ENCODE measurements around the gene CHL1. TPM values are rescaled to one million over a fixed set of nuclear protein-coding genes. Genes with fewer than 3 reads are reported as not detected.

The CHL1 gene, protein sequence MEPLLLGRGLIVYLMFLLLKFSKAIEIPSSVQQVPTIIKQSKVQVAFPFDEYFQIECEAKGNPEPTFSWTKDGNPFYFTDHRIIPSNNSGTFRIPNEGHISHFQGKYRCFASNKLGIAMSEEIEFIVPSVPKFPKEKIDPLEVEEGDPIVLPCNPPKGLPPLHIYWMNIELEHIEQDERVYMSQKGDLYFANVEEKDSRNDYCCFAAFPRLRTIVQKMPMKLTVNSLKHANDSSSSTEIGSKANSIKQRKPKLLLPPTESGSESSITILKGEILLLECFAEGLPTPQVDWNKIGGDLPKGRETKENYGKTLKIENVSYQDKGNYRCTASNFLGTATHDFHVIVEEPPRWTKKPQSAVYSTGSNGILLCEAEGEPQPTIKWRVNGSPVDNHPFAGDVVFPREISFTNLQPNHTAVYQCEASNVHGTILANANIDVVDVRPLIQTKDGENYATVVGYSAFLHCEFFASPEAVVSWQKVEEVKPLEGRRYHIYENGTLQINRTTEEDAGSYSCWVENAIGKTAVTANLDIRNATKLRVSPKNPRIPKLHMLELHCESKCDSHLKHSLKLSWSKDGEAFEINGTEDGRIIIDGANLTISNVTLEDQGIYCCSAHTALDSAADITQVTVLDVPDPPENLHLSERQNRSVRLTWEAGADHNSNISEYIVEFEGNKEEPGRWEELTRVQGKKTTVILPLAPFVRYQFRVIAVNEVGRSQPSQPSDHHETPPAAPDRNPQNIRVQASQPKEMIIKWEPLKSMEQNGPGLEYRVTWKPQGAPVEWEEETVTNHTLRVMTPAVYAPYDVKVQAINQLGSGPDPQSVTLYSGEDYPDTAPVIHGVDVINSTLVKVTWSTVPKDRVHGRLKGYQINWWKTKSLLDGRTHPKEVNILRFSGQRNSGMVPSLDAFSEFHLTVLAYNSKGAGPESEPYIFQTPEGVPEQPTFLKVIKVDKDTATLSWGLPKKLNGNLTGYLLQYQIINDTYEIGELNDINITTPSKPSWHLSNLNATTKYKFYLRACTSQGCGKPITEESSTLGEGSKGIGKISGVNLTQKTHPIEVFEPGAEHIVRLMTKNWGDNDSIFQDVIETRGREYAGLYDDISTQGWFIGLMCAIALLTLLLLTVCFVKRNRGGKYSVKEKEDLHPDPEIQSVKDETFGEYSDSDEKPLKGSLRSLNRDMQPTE (N-terminal part only)
- total RNA-seq = 10 to 100 TPM in 1 of 2 donors, 1 to 10 TPM in 1; 7.0 to 11.7 TPM
- under 1 TPM in 1 of 2 donors, not detected in 1; 0.08 TPM for polyA plus RNA-seq
- long read RNA-seq, donor 1, partial matches to known transcripts = 0 of 1 reads
- long read RNA-seq, donor 1, other reads (novel, unspliced or antisense) = 1 of 1 reads
- long read RNA-seq, donor 2, partial matches to known transcripts = 1 of 4 reads
- long read RNA-seq, donor 2, other reads (novel, unspliced or antisense) = 3 of 4 reads

DNA sequence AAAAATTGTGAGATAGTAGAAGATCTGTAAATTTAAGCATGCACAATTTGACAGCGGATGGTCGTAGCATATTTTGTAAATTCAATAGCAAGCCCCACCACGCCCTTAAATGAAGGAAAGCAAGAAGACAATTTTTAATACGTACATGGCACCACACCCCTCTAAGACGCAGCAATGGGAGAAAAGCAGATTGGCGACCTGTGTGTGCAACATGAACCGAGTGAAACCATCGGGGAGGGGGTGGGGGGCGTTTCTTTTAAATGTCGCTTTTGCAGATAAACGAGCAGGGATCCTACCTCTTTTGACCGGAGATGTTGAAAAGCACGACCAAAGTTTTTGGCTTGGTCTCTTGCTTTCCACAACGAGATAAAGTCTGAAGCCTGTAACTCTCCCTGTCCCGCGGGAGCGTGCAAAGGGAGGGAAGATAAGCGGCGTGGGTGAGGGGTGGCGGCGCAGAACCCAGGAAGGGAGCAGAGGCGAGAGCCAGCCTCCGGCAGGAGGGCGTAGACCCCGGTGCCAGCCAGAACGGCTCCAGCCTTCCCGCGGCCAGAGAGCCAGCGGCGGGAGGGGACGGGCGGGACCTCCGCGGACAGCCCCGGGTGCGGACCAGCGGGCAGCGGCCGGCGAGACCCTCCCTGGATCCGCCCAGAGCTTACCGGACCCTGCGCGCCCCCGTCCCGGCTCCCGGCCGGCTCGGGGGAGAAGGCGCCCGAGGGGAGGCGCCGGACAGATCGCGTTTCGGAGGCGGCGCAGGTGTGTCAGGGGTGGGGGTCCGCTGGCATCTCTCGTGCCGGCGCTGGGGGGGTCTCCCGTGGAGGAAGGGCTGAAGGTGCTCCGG, at the start of gene CHL1:
Gene CHL1 (plus strand): TSS at position 453 of the 838 bp plus-strand sequence. CDS start 123,014 bp downstream, outside the sequence.
- ATAC-seq (ENCODE audit: low FRiP score) (peak; percentile 63), DNase-seq (peak in 1 of 2 donors; percentile 74)
- Histone ChIP-seq H3K4me3 (ENCODE audit: low read length in 2 of 2) (peak within 1 kb of the TSS in 1 of 2 donors; percentile 35), H3K36me3 (ENCODE audit: control insufficient read depth in 1 of 2, insufficient read depth in 2 of 2, low read length in 1 of 2) (no peaks in the 10 kb centered on the region), H3K9me3 (ENCODE audit: control insufficient read depth, low read length) (peaks cover 1% of the 10 kb centered on the region), H3K27ac (ENCODE audit: low read depth in 1 of 2, low read length in 2 of 2) (no peak within 1 kb of the TSS), H3K4me1 (ENCODE audit: control insufficient read depth in 1 of 2, insufficient read depth in 2 of 2, low read length in 2 of 2) (no peaks in the 10 kb centered on the region), H3K27me3 (ENCODE audit: control insufficient read depth in 1 of 2, insufficient read depth in 2 of 2, low read length in 1 of 2) (no peaks in the 10 kb centered on the region)
- 1 to 2% methylated on average over 52 to 64 of the region's 64 CpGs for WGBS, 2 donors
- intact Hi-C loops (cut with DNase I) = no loop called here

DNA sequence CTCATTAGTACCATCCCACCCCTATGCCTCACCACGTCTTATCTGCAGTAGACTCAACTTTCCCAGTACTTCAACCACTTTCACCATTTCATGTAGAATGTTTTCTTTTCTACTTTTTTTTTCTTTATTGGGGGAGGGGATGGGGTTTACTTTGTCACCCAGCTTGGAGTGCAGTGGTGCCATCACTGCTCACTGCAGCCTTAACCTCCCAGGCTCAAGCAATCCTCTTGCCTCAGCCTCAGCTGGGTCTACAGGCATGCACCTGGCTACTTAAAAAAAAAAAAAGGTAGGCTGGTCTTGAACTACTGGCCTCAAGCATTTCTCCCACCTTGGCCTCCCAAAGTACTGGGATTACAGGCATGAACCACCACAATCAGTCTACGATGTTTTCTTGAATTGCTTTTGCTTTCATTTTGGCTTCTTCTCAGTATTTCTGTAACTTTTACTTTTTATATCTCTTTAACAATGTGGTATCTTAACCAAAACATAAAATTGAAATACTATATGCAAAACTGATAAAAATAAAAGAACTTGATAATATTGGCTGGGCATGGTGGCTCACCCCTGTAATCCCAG, 44.9 kb upstream of the CHL1 start:
- Histone ChIP-seq H3K27me3 (ENCODE audit: control insufficient read depth in 1 of 2, insufficient read depth in 2 of 2, low read length in 1 of 2) (peaks cover 0 to 2% of the 10 kb centered on the region in 2 donors), H3K4me3 (ENCODE audit: low read length in 2 of 2) (no peak overlapping the region), H3K36me3 (ENCODE audit: control insufficient read depth in 1 of 2, insufficient read depth in 2 of 2, low read length in 1 of 2) (no peaks in the 10 kb centered on the region), H3K4me1 (ENCODE audit: control insufficient read depth in 1 of 2, insufficient read depth in 2 of 2, low read length in 2 of 2) (no peaks in the 10 kb centered on the region), H3K27ac (ENCODE audit: low read depth in 1 of 2, low read length in 2 of 2) (no peak overlapping the region), H3K9me3 (ENCODE audit: control insufficient read depth, low read length) (no peaks in the 10 kb centered on the region)
- ATAC-seq (ENCODE audit: low FRiP score) = no peak
- no peak for DNase-seq
- 85 to 87% methylated on average over 2 of the region's 2 CpGs for WGBS, 2 donors
- intact Hi-C loops (cut with DNase I) = no loop called here

DNA sequence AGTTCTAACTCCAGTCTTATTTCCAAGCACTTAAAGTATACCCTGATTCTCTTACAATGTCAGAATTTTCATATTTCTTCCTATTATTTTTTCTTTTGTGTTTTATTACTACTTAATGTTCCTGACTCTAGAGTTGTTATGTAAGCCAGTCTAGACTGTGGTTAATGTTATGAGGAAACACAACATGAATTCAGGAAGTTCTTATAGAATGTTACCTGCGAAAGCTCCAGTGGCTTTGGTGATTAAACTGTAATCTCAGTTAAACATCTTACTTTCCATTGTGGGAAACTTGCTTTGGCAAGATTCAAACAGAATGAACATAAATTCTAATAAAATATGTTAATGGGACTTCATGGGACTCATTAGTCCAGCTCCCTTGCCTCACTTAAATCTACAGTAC, 36.6 kb upstream of the CHL1 start:
- intact Hi-C loops (cut with DNase I) = no loop called here
- Histone ChIP-seq H3K4me1 (ENCODE audit: control insufficient read depth in 1 of 2, insufficient read depth in 2 of 2, low read length in 2 of 2) (no peaks in the 10 kb centered on the region), H3K9me3 (ENCODE audit: control insufficient read depth, low read length) (no peaks in the 10 kb centered on the region), H3K4me3 (ENCODE audit: low read length in 2 of 2) (no peak overlapping the region), H3K27me3 (ENCODE audit: control insufficient read depth in 1 of 2, insufficient read depth in 2 of 2, low read length in 1 of 2) (no peaks in the 10 kb centered on the region), H3K27ac (ENCODE audit: low read depth in 1 of 2, low read length in 2 of 2) (no peak overlapping the region), H3K36me3 (ENCODE audit: control insufficient read depth in 1 of 2, insufficient read depth in 2 of 2, low read length in 1 of 2) (no peaks in the 10 kb centered on the region)
- ATAC-seq (ENCODE audit: low FRiP score) = no peak
- no peak for DNase-seq
- WGBS, 2 donors = 81 to 86% methylated on average over 1 of the region's 1 CpG

- no peaks in the 10 kb centered on the region for H3K36me3 ChIP-seq (ENCODE audit: control insufficient read depth in 1 of 2, insufficient read depth in 2 of 2, low read length in 1 of 2)
- intact Hi-C loops (cut with DNase I) = no loop called here
- H3K27me3 ChIP-seq (ENCODE audit: control insufficient read depth in 1 of 2, insufficient read depth in 2 of 2, low read length in 1 of 2) = no peaks in the 10 kb centered on the region
- no peaks in the 10 kb centered on the region for H3K9me3 ChIP-seq (ENCODE audit: control insufficient read depth, low read length)
- no peak overlapping the region for H3K4me3 ChIP-seq (ENCODE audit: low read length in 2 of 2)
- no peaks in the 10 kb centered on the region for H3K4me1 ChIP-seq (ENCODE audit: control insufficient read depth in 1 of 2, insufficient read depth in 2 of 2, low read length in 2 of 2)
- no peak overlapping the region for H3K27ac ChIP-seq (ENCODE audit: low read depth in 1 of 2, low read length in 2 of 2)
- DNase-seq (no peak), ATAC-seq (ENCODE audit: low FRiP score) (no peak)
These were observed 30.5 kb upstream of the CHL1 start for GRCh38 chr3:166071-166470.

- intact Hi-C loops (cut with DNase I) = no loop called here
- WGBS, 2 donors = 86 to 92% methylated on average over 5 of the region's 5 CpGs
- Histone ChIP-seq H3K4me1 (ENCODE audit: control insufficient read depth in 1 of 2, insufficient read depth in 2 of 2, low read length in 2 of 2) (no peaks in the 10 kb centered on the region), H3K27ac (ENCODE audit: low read depth in 1 of 2, low read length in 2 of 2) (no peak overlapping the region), H3K36me3 (ENCODE audit: control insufficient read depth in 1 of 2, insufficient read depth in 2 of 2, low read length in 1 of 2) (no peaks in the 10 kb centered on the region), H3K27me3 (ENCODE audit: control insufficient read depth in 1 of 2, insufficient read depth in 2 of 2, low read length in 1 of 2) (no peaks in the 10 kb centered on the region), H3K4me3 (ENCODE audit: low read length in 2 of 2) (no peak overlapping the region), H3K9me3 (ENCODE audit: control insufficient read depth, low read length) (no peaks in the 10 kb centered on the region)
- DNase-seq = no peak
- ATAC-seq (ENCODE audit: low FRiP score) = no peak
These were observed 29.8 kb upstream of the CHL1 start for GRCh38 chr3:166799-167198.

DNA sequence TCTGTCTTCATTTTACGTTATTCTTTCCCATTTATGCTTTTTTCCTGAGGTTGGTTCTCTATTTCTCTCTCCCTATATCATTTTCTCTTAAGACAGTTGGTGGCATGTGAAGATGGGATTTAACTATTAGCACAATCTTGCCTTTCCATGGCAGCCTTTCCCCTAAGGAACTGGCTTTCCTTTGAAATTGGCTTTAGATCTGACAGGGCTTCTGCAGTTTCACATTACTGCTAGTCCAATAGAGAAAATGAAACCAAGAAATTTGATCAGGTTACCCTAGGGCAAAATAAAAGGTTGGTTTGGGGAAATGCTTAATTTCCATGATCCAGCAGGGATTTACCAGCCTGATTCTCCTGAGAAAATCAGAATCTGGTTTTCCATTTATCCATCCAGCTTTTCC, 22.7 kb upstream of the CHL1 start:
- Histone ChIP-seq H3K27me3 (ENCODE audit: control insufficient read depth in 1 of 2, insufficient read depth in 2 of 2, low read length in 1 of 2) (no peaks in the 10 kb centered on the region), H3K9me3 (ENCODE audit: control insufficient read depth, low read length) (no peaks in the 10 kb centered on the region), H3K4me3 (ENCODE audit: low read length in 2 of 2) (no peak overlapping the region), H3K27ac (ENCODE audit: low read depth in 1 of 2, low read length in 2 of 2) (no peak overlapping the region), H3K4me1 (ENCODE audit: control insufficient read depth in 1 of 2, insufficient read depth in 2 of 2, low read length in 2 of 2) (no peaks in the 10 kb centered on the region), H3K36me3 (ENCODE audit: control insufficient read depth in 1 of 2, insufficient read depth in 2 of 2, low read length in 1 of 2) (no peaks in the 10 kb centered on the region)
- intact Hi-C loops (cut with DNase I) = no loop called here
- DNase-seq = no peak
- 32 to 35% methylated on average over 1 of the region's 1 CpG for WGBS, 2 donors
- no peak for ATAC-seq (ENCODE audit: low FRiP score)

- H3K36me3 ChIP-seq (ENCODE audit: control insufficient read depth in 1 of 2, insufficient read depth in 2 of 2, low read length in 1 of 2) = no peaks in the 10 kb centered on the region
- H3K27me3 ChIP-seq (ENCODE audit: control insufficient read depth in 1 of 2, insufficient read depth in 2 of 2, low read length in 1 of 2) = no peaks in the 10 kb centered on the region
- no peak for ATAC-seq (ENCODE audit: low FRiP score)
- no peak overlapping the region for H3K4me3 ChIP-seq (ENCODE audit: low read length in 2 of 2)
- H3K9me3 ChIP-seq (ENCODE audit: control insufficient read depth, low read length) = peaks cover under 1% of the 10 kb centered on the region
- 38 to 40% methylated on average over 3 of the region's 3 CpGs for WGBS, 2 donors
- no peaks in the 10 kb centered on the region for H3K4me1 ChIP-seq (ENCODE audit: control insufficient read depth in 1 of 2, insufficient read depth in 2 of 2, low read length in 2 of 2)
- no peak overlapping the region for H3K27ac ChIP-seq (ENCODE audit: low read depth in 1 of 2, low read length in 2 of 2)
- intact Hi-C loops (cut with DNase I) = no loop called here
- no peak for DNase-seq
These were observed 11.6 kb upstream of the CHL1 start for GRCh38 chr3:184976-185375.
